Endothelial cell of umbilical vein (primary cell): ENCODE data around the gene SLC8A1.

Source experiments
- CTCF ChIP-seq, 2 donors: IDR thresholded peaks; 1 replicate in 1 of 2; 2 replicates in 1 of 2; pipeline ENCODE4 v1.5.1; 2011; ENCODE audit warnings: low read length in 2 of 2, mild to moderate bottlenecking in 2 of 2, moderate library complexity in 2 of 2, control low read depth in 1 of 2, inconsistent platforms in 1 of 2, low read depth in 1 of 2; ENCODE audit not compliant: insufficient read depth in 1 of 2; ENCODE audit errors: extremely low read depth in 1 of 2
- POLR2A ChIP-seq: IDR thresholded peaks from 2 replicates; pipeline ENCODE4 v1.6.1; 2012; ENCODE audit warnings: low read depth, mild to moderate bottlenecking, control low read depth, low read length
- POLR2AphosphoS5 ChIP-seq: IDR thresholded peaks from 2 replicates; pipeline ENCODE4 v1.6.1; 2012; ENCODE audit warnings: low read depth, mild to moderate bottlenecking, control low read depth, low read length, moderate library complexity; ENCODE audit not compliant: insufficient read depth

- TF ChIP-seq CTCF (IDR thresholded peaks at IDR 0.05; ENCODE audit: extremely low read depth in 1 of 2, insufficient read depth in 1 of 2, low read depth in 1 of 2, low read length in 2 of 2) (no peak), POLR2AphosphoS5 (no peak), POLR2A (no peak)
These were observed 241.4 kb downstream of the SLC8A1 start for GRCh38 chr2:40210344-40210967.
